Medulla oblongata (tissue), 1 donor: ENCODE results near the gene ANXA2.
"Not testable (repeated sequence)": the region's sequence is repeated elsewhere in the genome, so short reads cannot be mapped to it uniquely, and the experiment has no call there.

Source experiments
- DNase-seq: peaks from one replicate; pipeline ENCODE4 v3.0.0-alpha.2; 2015; ENCODE audit errors: extremely low spot score

ANXA2 gene

DNA sequence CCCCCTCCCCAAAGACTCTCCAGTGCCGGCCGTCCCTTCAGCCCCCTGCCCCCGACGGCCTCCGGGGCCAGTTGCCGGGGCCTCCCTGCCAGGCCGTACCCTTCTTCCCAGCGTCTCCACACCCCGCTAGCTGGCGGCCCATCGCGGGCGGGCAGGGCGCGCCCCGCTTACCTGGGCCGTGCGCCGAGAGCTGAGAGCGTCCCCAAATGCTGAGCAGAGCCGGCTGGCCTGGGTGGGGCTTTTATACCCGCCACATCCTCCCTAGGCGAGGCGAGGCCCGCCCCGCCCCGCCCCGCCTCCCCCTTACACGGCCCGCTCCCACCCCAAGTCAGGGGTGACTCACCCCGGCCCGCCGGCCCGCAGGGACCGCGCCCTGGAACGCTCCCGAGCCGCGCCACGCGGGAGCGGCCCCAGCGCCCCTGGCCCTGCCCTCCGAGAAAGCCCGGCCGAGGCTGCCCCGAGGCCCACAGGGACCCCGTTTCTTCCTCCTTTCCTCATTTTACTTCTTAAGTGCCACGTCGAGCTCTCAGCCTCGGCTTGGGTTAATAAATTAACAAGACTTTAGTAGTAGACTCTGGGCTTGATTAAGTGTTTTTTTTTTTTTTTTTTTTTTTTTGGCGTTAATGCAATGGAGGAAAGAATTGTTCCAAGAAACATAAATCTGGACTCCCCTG is at the start of gene ANXA2:
Gene ANXA2 (minus strand): TSS at position 215 of the 674 bp plus-strand sequence. CDS start 11,911 bp downstream, outside the sequence.
- DNase-seq: no peak

DNA sequence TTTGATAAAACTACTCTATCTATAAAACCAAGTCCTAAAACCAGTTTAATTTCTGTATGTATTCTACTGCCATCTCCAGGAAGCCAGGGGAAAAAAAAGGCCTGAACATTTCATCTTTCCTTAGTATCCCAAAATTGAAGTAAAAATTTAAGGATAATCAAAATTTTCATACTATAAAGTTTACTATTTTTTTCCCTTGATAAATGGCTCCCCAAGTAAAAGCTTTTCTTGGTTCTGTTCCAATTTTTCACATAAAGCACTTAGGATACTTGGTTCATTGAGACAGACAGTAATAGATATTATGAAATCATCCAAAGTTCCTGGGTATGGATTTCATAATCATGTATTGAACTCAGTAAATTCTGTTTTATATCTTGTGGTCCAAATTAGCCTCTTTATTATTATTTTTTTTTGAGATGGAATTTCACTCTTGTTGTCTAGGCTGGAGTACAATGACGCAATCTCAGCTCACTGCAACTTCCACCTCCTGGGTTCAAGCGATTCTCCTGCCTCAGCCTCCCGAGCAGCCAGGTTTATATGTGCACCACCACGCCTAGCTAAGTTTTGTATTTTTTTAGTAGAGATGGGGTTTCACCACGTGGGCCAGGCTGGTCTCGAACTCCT is 46.6 kb upstream of the ANXA2 start:
- DNase-seq: peak; percentile 13

DNA sequence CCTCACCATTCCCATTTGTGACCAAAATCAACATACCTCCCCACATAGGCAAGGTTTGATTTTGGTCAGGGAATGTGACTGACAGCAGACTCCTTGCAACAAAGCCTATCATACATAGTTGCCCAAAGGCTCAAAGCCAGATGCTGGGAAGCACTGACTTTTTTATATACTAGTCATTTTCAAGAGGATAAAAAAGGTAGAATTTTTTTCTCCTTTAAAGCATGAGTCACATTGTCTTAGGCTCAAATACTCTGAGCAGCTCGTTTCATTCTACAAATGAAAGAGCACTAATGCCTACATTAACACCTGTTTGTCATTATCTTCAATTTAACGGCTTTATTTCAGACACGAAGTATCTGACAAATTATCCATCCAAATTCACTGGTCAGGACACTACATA is 45.0 kb upstream of the ANXA2 start:
- no peak for DNase-seq

DNA sequence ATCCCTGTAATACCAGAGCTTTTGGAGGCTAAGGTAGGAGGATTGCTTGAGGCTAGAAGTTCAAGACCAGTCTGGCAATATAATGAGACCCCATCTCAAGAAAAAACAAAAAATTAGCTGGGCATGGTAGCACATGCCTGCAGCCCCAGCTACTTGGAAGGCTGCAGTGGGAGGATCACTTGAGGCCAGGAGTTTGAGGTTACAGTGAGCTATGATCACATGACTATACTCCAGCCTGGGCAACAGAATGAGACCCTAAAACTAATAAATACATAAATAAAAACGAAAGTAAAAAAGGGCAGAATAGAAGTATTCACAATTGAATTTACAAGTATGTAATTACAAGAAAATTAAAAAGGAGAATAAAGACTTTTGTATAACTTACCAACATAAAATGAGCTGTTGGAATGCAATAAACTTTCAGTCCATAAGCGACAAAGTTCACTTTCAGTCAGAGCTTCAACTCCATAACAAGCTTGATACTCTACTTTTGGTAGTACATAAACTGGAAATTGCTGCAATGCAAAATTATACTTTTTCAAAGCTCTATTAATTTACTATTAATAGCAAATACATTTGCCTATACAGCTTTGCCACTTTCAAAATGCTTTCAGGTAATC is 44.4 kb upstream of the ANXA2 start:
- DNase-seq: no peak

DNA sequence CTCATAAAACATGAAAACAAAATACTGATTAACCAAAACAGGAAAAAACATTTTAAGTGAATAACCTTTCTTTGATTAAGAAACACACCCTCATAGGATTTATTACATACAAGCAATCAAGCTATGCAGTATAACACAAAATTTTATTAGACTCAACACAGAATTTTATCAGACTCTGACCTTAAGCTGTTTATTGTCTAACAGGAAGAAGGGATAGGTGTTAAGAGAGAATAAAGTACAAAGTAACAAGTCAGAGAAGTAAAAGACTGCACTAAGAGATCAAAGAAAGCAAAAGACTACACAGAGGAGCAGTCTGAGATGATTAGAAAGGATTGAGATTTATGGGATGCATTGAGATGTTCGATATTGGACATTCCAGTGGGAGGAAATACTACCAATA is 43.5 kb upstream of the ANXA2 start:
- DNase-seq: no peak

DNA sequence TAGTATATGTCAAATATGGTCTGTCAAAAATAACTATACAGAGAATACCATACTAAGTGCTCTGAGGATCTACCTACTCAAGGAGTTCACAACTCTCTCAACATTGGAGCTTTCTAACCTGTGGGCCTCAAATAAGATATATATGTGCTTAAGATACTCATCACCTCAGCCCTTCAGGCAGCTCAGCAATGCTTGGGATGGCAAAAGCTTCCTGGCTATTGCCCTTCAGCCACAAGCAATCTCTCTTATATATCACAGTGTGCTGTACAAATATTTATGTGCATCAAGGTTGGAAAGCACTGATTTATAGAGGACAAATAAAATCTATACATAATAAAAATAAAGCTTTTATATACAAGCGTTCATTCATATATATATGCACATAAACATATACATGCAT is 40.9 kb upstream of the ANXA2 start:
- DNase-seq: no peak

DNA sequence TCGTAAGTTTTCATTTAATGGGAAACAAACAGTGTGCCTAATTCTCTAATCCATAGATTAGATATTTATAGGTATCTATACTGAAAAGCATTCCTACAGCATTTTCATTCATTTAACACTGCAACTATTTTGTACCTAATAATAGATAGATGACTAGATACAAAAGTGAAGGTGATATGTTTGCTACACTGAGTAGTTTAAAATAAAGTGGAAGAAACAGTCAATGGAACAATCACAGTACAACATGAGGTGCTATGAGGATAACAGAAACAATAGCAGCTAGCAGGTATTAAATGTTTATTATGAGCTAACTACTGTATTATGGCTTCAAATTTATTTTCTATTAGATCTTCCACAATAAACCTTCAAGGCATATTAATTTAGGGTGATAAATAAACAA is 31.1 kb upstream of the ANXA2 start:
- no peak for DNase-seq

DNA sequence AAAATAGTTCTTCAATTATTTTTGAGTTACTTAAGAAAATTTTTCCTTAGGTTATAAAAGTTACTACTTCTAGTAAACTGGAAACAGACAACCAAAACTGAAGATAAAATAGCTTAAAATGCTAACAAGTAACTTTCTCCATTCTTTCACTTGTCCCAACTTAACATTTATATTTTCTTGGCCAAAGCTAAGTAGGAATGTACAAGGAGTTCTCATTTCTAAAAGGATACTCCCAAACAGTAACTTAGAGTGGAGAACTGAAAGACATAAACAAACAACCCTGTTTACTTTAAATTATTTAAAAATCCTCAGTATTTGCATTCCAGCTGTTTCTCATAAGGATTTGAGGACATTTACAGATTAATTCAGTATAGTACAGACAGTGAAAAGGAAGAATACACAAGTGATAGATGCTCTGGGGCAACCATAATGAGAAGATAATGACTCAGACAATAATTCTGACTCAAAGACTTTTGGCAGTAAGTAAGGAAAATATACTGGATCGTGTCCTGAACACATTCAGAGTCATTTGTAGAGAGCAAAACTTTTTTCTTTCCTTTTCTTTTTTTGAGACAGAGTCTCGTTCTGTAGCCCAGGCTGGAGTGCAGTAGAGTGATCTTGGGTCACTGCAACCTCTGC is 29.2 kb upstream of the ANXA2 start:
- no peak for DNase-seq

DNA sequence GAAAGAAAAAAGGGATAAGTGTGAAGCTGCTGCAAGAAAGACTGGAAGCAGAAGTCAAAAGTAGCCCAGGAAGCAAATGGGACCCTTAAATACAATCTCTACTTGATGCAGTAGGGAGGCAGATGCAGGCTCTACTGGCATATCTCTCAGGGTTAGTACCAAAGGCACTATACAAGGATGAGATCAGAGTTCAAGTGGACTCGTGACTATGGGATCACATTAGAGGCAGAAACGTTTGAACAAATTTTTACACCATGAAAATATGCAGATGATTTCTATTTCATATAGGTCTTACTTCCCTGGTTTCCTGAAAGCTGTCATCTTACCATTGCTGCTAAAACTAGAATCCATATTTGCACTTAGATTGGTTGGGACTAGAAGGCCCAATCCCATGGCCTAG is 27.7 kb upstream of the ANXA2 start:
- no peak for DNase-seq

DNA sequence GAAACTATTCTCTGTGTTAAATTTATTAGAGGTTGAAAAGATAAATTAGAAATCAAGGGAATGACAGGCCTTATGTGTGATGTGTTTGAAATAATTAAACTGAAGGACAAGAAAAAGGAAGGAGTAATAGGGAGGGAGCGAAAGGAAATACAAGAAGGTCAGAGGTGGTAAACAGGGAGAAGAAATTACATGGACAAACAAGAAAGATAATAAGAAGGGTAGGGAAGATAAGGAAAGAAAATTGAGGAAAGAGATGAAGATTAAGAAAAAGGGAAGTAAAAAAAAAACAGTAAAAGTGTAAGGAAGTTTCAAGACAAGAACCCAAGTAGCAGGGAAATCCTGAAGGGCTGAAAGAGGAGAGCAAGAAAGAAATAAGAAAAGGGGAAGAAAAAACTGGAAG is 26.2 kb upstream of the ANXA2 start:
- no peak for DNase-seq

DNA sequence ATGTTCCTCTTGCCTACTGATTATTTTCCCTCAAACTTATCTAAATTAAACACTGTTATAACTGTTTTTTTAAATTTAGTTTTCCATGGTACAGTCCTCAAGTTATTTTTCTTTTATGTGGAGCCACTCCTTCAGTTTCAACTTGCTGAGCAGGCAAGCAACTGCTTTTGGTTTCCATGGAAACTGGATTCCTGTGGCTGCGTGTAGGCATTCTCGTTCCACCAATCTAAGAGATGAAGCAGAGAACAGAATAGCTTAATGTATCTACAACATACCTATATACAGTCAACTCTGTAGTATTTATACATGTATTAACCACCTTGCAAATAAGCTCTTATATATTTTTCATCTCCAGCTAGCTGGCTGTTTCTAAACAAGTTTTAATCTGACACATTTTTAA is 25.8 kb upstream of the ANXA2 start:
- peak; percentile 38 for DNase-seq

DNA sequence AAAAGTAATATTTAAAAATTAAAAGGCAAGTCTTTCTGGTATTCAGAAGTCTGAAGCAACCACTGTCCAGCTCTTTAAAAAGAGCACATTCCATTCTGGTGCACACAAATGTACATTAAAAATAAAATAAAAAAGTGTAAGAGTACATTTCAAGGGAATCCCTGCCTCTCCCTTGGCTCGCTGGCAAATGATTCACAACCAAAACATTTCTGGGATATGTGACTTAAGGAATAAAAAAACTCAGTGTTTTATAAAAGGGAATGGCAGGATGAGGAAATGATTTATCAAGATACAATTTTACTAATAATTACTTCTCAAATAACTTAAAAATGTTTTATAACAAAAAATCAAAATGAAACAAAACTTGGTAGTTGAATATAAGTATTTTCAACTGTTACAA is 23.8 kb upstream of the ANXA2 start:
- no peak for DNase-seq

DNA sequence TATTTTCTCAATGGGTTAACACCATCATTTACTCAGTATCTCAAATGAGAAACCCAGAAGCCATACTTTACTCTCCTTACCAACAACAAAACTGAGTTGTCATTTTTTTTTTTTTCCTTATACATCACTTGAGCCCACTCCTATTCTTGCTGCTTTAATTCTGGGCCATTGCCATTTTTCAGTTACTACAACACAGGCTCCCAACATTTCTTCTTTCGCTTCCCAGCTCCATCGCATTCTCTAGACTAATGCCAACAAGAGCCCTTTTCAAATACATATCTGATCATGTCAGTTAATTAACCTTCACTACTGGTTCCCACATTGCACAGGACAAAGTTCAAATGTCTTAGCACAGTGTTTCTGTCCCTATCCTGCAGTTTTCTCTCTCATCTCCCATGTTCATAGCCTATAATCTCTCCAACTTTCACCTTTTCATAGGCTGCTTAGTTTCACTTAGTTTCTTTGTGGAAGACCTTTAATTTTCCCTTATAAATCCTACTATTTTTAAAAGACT is 22.5 kb upstream of the ANXA2 start:
- DNase-seq: no peak

DNA sequence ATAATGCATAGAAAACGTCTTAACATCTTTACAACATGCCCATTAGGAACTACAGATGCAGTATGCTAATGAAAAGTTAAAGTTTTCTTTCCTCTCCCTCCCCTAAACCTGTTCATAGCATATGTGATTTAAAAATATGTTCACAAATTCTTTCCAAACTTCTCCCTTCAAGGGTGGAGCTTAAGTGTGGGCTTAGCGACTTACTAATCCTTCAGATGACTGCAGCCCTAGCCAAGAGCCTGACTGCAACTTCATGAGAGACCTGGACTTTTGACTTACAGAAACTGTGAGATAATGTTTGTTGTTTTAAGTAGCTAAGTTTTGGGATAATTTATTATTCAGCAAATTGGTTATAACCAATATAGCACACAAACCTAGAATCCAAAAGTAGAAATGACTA is 22.0 kb upstream of the ANXA2 start:
- DNase-seq: no peak

DNA sequence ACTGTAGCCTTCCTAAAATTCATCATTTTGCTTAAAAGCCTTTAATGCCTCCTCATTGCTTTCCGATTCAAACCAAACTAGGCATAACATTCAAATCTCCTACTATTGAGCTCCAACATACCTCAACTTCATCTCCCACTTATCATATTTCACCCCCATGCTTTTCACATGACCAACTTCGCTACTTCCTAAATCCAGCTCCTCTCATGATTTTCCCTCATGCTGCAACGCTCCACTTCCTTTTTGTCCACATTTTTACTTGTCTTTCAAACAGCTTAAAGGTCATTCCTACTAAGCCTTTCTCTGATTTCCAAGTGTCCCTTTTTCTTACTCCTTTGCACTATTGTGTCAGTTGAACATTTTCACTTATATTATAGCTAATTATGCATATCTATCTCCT is 20.3 kb upstream of the ANXA2 start:
- DNase-seq: no peak

DNA sequence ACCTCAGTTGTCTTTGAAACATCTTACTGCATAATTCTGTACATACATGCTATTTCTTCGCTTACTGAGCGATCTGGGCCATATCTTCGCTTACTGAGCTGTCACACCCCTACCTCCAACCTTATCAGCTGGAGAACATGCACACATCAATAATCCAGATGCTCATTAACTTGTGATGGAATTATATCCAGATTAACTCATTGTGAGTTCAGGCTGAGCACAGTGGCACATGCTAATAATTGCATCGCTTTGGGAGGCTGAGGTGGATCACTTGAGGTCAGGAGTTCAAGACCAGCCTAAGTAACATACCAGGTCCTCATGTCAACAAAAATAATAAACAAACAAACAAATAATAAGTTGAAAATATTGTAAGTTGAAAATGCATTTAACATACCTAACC is 19.3 kb upstream of the ANXA2 start:
- no peak for DNase-seq

DNA sequence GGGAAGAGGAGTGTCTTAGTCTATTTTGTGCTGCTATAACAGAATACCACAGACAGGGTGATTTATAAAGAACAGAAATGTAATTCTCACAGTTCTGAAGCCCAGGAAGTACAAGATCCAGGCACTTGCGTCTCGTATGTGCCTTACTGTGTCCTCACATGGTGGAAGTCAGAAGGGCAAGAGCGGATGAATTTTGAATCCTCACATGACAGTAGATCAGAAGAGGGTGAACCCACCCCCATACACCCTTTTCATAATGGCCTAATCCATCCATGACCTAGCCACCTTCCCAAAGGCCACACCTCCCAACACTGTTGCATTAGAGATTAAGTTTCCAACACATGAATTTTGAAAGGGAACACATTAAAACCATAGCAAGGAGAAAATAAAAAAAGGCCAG is 18.7 kb upstream of the ANXA2 start:
- no peak for DNase-seq

DNA sequence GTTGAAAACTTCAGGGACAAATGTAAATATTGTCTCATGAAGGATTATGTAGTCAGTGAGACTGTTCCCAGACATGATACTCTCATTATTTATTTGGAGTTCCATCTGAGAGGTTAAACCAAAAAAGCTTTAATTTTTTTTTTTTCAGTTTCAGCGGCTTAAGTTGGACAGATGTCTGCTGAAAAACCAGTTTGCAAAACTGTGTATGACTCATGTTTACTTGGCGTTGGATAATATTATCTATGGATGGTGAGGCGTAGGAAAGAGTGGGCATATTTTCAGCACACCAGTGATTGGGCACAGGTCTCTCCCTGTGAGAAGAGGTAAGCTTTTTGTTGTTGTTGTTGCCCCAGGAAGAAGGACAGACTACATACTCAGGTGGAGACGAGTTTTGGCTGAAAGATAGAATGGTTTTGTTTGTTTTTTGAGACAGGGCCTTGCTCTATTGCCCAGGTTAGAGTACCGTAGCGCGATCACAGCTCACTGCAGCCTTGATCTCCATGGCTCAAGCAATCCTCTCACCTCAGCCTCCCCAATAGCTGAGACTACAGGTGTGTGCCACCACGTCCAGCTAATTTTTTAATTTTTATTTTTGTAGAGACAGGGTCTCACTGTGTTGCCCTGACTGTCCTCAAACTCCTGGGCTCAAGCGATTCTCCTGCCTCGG is 16.4 kb upstream of the ANXA2 start:
- DNase-seq: no peak

DNA sequence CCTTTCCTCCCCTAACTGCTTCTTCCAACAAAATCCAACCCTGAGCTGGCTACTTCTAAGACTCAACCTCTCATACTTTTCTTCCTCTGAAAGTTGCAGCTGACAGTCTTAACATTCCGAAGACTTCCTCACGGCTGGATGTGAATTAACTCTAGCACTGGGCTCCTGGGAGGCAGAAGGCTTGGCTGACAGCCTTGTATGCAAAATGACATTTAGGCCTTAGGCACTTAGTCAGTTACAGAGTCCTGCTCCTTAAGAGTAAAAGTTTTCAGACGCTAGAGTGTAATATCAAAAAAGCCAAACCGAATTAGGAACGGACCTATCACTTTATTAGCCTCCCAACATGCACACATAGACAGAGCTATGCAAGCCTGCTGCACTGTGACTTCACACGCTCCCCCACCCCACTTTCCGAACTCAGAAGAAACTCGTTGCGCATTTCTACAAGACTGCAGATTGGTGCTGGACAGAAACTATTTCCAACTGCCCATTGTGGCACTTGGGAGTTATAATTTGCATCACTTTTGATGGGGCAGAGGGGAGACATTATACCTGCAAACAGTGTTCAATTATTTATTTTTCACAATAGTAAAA is 15.5 kb upstream of the ANXA2 start:
- DNase-seq: no peak

DNA sequence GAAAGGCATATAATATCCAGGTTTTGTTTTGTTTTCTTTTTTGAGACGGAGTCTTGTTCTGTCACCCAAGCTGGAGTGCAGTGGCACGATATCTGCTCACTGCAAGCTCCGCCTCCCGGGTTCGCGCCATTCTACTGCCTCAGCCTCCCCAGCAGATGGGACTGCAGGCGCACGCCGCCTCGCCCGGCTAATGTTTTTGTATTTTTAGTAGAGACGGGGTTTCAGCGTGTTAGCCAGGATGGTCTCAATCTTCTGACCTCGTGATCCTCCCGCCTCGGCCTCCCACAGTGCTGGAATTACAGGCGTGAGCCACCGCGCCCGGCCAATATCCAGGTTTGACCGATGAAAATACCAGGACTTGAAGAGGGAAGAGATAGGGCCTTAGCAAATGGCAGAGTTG is 15.0 kb upstream of the ANXA2 start:
- DNase-seq: not testable (repeated sequence)

DNA sequence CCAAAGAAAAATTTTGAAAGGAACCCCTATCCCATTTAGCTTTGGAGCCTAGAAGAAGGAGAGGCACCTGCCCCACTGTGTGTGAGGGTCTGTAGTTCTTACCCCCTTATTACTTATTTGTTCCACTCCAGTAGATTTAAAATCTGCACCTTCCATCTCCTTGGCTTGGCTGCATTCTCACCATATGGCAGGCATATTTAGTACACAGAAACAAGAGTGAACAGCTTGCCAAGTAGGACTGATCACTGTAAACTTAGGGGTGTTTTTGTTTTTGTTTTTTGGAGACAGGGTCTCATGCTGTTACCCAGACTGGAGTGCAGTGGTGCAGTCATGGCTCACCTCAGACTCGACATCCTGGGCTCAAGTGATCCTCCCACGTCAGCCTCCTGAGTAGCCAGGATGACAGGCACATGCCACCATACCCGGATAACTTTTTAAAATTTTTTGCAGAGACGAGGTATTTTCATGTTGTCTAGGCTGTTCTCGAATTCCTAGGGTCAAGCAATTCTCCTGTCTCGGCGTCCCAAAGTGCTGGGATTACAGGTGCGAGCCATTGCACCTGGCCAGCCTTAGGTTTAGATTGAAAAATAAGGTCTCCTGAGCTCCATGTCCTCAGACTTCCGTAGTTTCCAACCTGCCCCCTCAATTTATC is 14.1 kb upstream of the ANXA2 start:
- DNase-seq: no peak
